KMS-11 (cell line): ENCODE results near the gene ACD.

ENCODE experiments used
- H2AFZ ChIP-seq: fragments of 200-600 bp; sonication (generic); 2 replicates; pipeline ENCODE4 v1.6.1; 2016; ENCODE audit warnings: antibody characterized with exemption, mixed run types, low read depth
- H3K27ac ChIP-seq: fragments of 200-600 bp; sonication (generic); 2 replicates; pipeline ENCODE4 v1.6.1; 2016; ENCODE audit warnings: mild to moderate bottlenecking, mixed run types
- H3K27me3 ChIP-seq: fragments of 200-600 bp; sonication (generic); 2 replicates; pipeline ENCODE4 v1.6.1; 2017; ENCODE audit warnings: mild to moderate bottlenecking, low read depth, mixed run types, moderate library complexity; ENCODE audit not compliant: insufficient read depth
- H3K36me3 ChIP-seq: fragments of 200-600 bp; sonication (generic); 2 replicates; pipeline ENCODE4 v1.6.1; 2017; ENCODE audit warnings: mild to moderate bottlenecking, mixed run types; ENCODE audit not compliant: insufficient read depth
- H3K4me1 ChIP-seq: fragments of 200-600 bp; sonication (generic); 2 replicates; pipeline ENCODE4 v1.6.1; 2016; ENCODE audit warnings: mild to moderate bottlenecking, low read depth, mixed run types; ENCODE audit not compliant: poor library complexity, severe bottlenecking
- H3K4me2 ChIP-seq: fragments of 200-600 bp; sonication (generic); 2 replicates; pipeline ENCODE4 v1.7.0; 2016; ENCODE audit warnings: mild to moderate bottlenecking, mixed run types
- H3K4me3 ChIP-seq: fragments of 200-600 bp; sonication (generic); IDR thresholded peaks from 2 replicates; pipeline ENCODE4 v1.6.1; 2017; ENCODE audit warnings: low read depth, low read length, mixed read lengths; ENCODE audit not compliant: insufficient read depth
- H3K79me2 ChIP-seq: fragments of 200-600 bp; sonication (generic); 2 replicates; pipeline ENCODE4 v1.6.1; 2016; ENCODE audit warnings: low read depth, mixed run types; ENCODE audit not compliant: insufficient read depth
- H3K9ac ChIP-seq: fragments of 200-600 bp; sonication (generic); 2 replicates; pipeline ENCODE4 v1.6.1; 2016; ENCODE audit warnings: mild to moderate bottlenecking, mixed run types
- H4K20me1 ChIP-seq: fragments of 200-600 bp; sonication (generic); 2 replicates; pipeline ENCODE4 v1.6.1; 2016; ENCODE audit warnings: mild to moderate bottlenecking, mixed run types; ENCODE audit not compliant: insufficient read depth
- TF ChIP-seq, protein P1 (sequence below): fragments of 200-600 bp; sonication (generic); conservative IDR thresholded peaks from 2 replicates; pipeline ENCODE4 v1.6.1; 2017; ENCODE audit warnings: low read depth, mild to moderate bottlenecking, antibody characterized with exemption, low read length, moderate library complexity, mixed read lengths

ACD gene

DNA sequence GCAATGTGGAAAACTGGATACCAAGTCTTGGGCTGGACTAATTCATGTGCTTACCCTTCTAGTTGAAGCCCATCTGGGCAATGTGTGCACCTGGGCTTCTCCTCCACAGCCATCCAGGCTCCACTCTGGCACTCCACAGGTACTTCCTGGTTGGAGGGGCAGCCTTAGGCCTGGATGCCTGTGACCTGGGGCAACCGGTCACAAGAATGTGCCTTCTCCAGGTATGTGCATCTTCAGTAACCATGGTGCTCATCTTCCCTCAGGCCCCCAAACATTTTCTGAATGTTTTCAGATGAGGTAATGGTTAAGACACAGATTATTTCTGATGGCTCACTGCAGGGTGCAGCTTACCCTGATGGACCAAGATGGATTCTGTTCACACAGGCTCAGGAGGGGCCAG lies 17.7 kb upstream of the ACD start:
- Histone ChIP-seq H3K4me1 (peaks cover 5% of the 10 kb centered on the region), H3K4me2 (no peak overlapping the region)

DNA sequence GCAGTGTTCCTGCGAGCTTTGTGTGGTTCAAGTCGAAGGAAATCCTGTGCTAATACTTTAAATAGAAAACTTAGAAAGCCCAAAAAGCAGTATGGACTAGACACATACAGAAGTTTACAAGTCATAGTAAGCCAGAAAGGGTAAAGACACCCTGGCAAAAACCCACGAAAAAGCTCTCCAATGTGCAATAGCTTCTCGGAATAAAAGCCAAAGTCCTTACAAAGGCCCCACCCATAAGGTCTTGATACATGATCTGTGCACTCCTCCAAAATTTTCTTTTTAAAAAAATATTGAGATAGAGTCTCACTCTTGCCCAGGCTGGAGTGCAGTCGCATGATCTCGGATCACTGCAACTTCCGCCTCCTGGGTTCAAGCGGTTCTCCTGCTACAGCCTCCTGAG lies 16.9 kb upstream of the ACD start:
- Histone ChIP-seq H3K4me2 (no peak overlapping the region), H3K36me3 (no peaks in the 10 kb centered on the region), H3K27me3 (no peaks in the 10 kb centered on the region), H3K4me1 (peaks cover 5% of the 10 kb centered on the region), H4K20me1 (no peaks in the 10 kb centered on the region), H3K79me2 (no peaks in the 10 kb centered on the region), H3K27ac (no peak overlapping the region), H3K4me3 (no peak overlapping the region), H2AFZ (no peak overlapping the region), H3K9ac (no peak overlapping the region)
- TF ChIP-seq, protein P1, sequence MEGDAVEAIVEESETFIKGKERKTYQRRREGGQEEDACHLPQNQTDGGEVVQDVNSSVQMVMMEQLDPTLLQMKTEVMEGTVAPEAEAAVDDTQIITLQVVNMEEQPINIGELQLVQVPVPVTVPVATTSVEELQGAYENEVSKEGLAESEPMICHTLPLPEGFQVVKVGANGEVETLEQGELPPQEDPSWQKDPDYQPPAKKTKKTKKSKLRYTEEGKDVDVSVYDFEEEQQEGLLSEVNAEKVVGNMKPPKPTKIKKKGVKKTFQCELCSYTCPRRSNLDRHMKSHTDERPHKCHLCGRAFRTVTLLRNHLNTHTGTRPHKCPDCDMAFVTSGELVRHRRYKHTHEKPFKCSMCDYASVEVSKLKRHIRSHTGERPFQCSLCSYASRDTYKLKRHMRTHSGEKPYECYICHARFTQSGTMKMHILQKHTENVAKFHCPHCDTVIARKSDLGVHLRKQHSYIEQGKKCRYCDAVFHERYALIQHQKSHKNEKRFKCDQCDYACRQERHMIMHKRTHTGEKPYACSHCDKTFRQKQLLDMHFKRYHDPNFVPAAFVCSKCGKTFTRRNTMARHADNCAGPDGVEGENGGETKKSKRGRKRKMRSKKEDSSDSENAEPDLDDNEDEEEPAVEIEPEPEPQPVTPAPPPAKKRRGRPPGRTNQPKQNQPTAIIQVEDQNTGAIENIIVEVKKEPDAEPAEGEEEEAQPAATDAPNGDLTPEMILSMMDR: no peak

More for the DNA sequence above, 17.7 kb upstream of the ACD start:
- Histone ChIP-seq H3K9ac (no peak overlapping the region), H3K36me3 (no peaks in the 10 kb centered on the region), H3K79me2 (no peaks in the 10 kb centered on the region), H2AFZ (no peak overlapping the region), H3K27me3 (no peaks in the 10 kb centered on the region), H4K20me1 (no peaks in the 10 kb centered on the region), H3K4me3 (no peak overlapping the region), H3K27ac (no peak overlapping the region)
- TF ChIP-seq, protein P1: no peak

DNA sequence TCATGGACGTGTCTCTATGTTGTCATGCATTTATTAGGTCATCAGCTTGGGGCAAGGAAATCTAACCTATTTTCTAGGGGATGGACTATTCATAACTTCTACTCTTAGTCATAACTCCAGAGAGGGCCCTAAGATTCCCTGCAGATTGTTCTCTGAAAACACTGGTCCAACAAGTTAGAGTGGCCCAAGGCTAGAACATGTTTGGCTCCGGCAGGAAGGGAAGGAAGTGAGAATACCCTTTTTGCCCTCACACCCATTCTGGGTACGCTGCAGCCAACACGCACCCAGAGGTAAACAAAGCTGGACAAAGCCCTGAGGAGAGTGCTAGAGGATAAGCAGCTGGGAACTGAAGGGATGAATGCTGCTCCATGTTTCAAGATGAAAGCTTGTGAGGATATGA lies 16.5 kb upstream of the ACD start:
- H3K36me3 ChIP-seq: no peaks in the 10 kb centered on the region
- TF ChIP-seq, protein P1: no peak
- H2AFZ ChIP-seq: no peak overlapping the region
- no peaks in the 10 kb centered on the region for H4K20me1 ChIP-seq
- no peaks in the 10 kb centered on the region for H3K27me3 ChIP-seq
- no peaks in the 10 kb centered on the region for H3K79me2 ChIP-seq
- H3K27ac ChIP-seq: no peak overlapping the region
- H3K4me3 ChIP-seq: no peak overlapping the region
- peaks cover 5% of the 10 kb centered on the region for H3K4me1 ChIP-seq
- H3K9ac ChIP-seq: no peak overlapping the region
- H3K4me2 ChIP-seq: no peak overlapping the region

DNA sequence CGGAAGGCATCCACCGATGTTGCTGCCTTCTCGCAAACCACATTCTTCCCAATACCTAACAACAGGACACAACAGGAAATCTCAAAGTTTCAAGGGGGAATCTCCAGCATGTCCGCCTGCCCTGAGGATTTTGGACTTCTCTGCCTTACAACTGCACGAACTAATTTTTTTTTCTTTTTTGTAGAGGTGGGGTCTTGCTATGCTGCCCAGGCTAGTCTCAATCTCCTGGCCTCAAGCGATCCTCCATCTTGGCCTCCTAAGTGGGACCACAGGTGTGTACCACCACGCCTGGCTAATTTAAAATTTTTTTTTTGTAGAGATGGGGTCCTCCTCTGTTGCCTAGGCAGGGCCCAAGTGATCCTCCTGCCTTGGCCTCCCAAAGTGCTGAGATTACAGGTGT lies 15.9 kb upstream of the ACD start:
- Histone ChIP-seq H3K4me1 (peaks cover 5% of the 10 kb centered on the region), H3K27ac (no peak overlapping the region), H3K9ac (no peak overlapping the region), H2AFZ (no peak overlapping the region), H3K4me3 (no peak overlapping the region), H3K27me3 (no peaks in the 10 kb centered on the region), H3K4me2 (no peak overlapping the region), H3K79me2 (no peaks in the 10 kb centered on the region), H4K20me1 (no peaks in the 10 kb centered on the region), H3K36me3 (no peaks in the 10 kb centered on the region)
- TF ChIP-seq, protein P1: no peak

DNA sequence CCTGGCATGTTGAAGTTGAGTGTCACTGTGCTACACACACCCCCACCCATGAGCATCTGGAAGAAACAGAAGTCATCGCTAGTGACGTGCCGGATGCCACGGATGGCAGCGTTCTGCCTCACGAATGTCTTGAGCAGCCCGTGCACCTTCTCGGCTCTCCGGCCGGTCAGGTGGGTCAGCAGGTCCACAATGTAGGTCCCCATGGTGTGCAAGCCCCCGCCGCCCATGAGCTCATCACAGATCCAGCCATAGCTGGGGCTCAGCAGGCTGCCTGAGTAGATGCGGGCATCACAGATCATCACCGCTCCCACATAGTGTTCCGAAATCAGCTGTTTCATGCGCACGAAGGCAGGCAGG lies 15.5 kb upstream of the ACD start:
- H3K4me1 ChIP-seq: peaks cover 5% of the 10 kb centered on the region
- H3K4me3 ChIP-seq: no peak overlapping the region
- no peak overlapping the region for H3K4me2 ChIP-seq
- no peak overlapping the region for H3K9ac ChIP-seq
- H3K79me2 ChIP-seq: no peaks in the 10 kb centered on the region
- no peak overlapping the region for H2AFZ ChIP-seq
- H3K27ac ChIP-seq: no peak overlapping the region
- TF ChIP-seq, protein P1: no peak
- no peaks in the 10 kb centered on the region for H3K36me3 ChIP-seq
- no peaks in the 10 kb centered on the region for H4K20me1 ChIP-seq
- H3K27me3 ChIP-seq: no peaks in the 10 kb centered on the region
